Endodermal cell (in vitro differentiated cells): Measurements from ENCODE around the gene SLC22A17. TPM values are rescaled to one million over a fixed set of nuclear protein-coding genes. Genes with fewer than 3 reads are reported as not detected.

Experiments
- DNase-seq: peaks from one replicate; pipeline ENCODE4 v3.0.0-alpha.2; 2017
- H3K27ac ChIP-seq: 2 replicates; pipeline ENCODE4 v1.5.1; 2013; ENCODE audit warnings: mild to moderate bottlenecking, low read depth, low read length, moderate library complexity
- H3K27me3 ChIP-seq: 2 replicates; pipeline ENCODE4 v1.6.1; 2013; ENCODE audit warnings: mild to moderate bottlenecking, low read length, moderate library complexity; ENCODE audit not compliant: insufficient read depth, control insufficient read depth, poor library complexity, severe bottlenecking
- H3K36me3 ChIP-seq: 2 replicates; pipeline ENCODE4 v1.7.0; 2013; ENCODE audit warnings: mild to moderate bottlenecking, low read length, moderate library complexity; ENCODE audit not compliant: control insufficient read depth, insufficient read depth
- H3K4me1 ChIP-seq: one replicate; pipeline ENCODE4 v1.7.0; 2013; ENCODE audit warnings: low read length; ENCODE audit not compliant: control insufficient read depth, insufficient read depth
- H3K4me3 ChIP-seq: 2 replicates; pipeline ENCODE4 v1.5.1; 2013; ENCODE audit warnings: mild to moderate bottlenecking, low read length, moderate library complexity
- H3K9ac ChIP-seq: 2 replicates; pipeline ENCODE4 v1.6.1; 2013; ENCODE audit warnings: mild to moderate bottlenecking, low read length, moderate library complexity; ENCODE audit not compliant: poor library complexity, severe bottlenecking; ENCODE audit errors: extremely low read depth
- H3K9me3 ChIP-seq: 2 replicates; pipeline ENCODE4 v1.6.1; 2013; ENCODE audit warnings: mild to moderate bottlenecking, low read length, moderate library complexity; ENCODE audit not compliant: control insufficient read depth
- H3K27ac Mint-ChIP-seq: 2 replicates; pipeline ENCODE4 v1.8.0; 2020; ENCODE audit warnings: mixed read lengths
- H3K27me3 Mint-ChIP-seq: 2 replicates; pipeline ENCODE4 v1.8.0; 2021; ENCODE audit warnings: mild to moderate bottlenecking, mixed read lengths; ENCODE audit not compliant: insufficient read depth
- H3K36me3 Mint-ChIP-seq: 2 replicates; pipeline ENCODE4 v1.8.0; 2020; ENCODE audit warnings: low read depth, mixed read lengths
- H3K4me1 Mint-ChIP-seq: 2 replicates; pipeline ENCODE4 v1.8.0; 2020; ENCODE audit warnings: mixed read lengths
- H3K4me3 Mint-ChIP-seq: 2 replicates; pipeline ENCODE4 v1.8.0; 2020; ENCODE audit warnings: mild to moderate bottlenecking, moderate library complexity, mixed read lengths
- H3K9me3 Mint-ChIP-seq: 2 replicates; pipeline ENCODE4 v1.8.0; 2020; ENCODE audit warnings: mild to moderate bottlenecking, mixed read lengths
- WGBS, 2 experiments: methylation state at CpG; one replicate each; pipeline versions ENCODE4 v1.1.5 to v1.1.7; 2013; ENCODE audit warnings: missing lambda C conversion rate in 2 of 2, mixed read lengths in 1 of 2; ENCODE audit not compliant: insufficient coverage in 1 of 2, insufficient read length in 1 of 2; 5-methylcytosine and 5-hydroxymethylcytosine counted together
- total RNA-seq, 2 donors: library from RNA; stranded (reverse); fragmentation: NEBNext Ultra II Directional in 1 of 2; extraction: Animal tissue kit (Norgen Biotek cat#: 25700) in 1 of 2; gene quantifications; 2 replicates in 1 of 2; 3 replicates in 1 of 2; pipeline ENCODE4 v1.2.1, GENCODE V29; 2021
- TF ChIP-seq, protein P1 (sequence below): fragments of 200-600 bp; sonication (generic); conservative IDR thresholded peaks from 2 replicates; pipeline ENCODE4 v1.5.0; 2021; ENCODE audit warnings: antibody characterized with exemption, mild to moderate bottlenecking

Gene SLC22A17
- total RNA-seq, 2 donors from 2014 or later: 49.9 to 89.0 TPM

DNA sequence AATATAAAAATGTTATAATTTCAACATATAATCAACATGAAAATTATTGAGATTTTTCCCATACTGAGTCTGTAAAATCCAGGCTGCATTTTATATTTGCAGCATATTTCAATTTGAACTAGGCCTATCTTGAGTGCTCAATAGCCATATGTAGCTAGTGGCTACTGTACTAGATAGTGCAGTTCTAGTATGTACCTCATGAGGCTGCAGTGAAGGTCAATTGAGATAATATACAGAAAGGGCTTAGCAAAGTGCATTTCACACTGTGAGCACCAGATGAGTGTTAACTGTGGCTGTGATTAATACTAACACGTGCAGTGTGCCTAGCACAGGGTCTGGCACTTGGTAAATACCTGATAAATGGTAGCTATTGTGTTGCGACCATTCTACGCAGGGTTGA is 5.4 kb upstream of the SLC22A17 start:
- no peak for DNase-seq
- TF ChIP-seq, protein P1, sequence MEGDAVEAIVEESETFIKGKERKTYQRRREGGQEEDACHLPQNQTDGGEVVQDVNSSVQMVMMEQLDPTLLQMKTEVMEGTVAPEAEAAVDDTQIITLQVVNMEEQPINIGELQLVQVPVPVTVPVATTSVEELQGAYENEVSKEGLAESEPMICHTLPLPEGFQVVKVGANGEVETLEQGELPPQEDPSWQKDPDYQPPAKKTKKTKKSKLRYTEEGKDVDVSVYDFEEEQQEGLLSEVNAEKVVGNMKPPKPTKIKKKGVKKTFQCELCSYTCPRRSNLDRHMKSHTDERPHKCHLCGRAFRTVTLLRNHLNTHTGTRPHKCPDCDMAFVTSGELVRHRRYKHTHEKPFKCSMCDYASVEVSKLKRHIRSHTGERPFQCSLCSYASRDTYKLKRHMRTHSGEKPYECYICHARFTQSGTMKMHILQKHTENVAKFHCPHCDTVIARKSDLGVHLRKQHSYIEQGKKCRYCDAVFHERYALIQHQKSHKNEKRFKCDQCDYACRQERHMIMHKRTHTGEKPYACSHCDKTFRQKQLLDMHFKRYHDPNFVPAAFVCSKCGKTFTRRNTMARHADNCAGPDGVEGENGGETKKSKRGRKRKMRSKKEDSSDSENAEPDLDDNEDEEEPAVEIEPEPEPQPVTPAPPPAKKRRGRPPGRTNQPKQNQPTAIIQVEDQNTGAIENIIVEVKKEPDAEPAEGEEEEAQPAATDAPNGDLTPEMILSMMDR: peak; percentile 50
- H3K4me3 ChIP-seq: no peak overlapping the region
- Mint-ChIP-seq H3K27ac (peak overlapping the region; percentile 87), H3K36me3 (peaks cover 33% of the 10 kb centered on the region), H3K4me1 (peaks cover 22% of the 10 kb centered on the region), H3K9me3 (no peaks in the 10 kb centered on the region), H3K4me3 (no peak overlapping the region), H3K27me3 (peaks cover 21% of the 10 kb centered on the region)
- no peaks in the 10 kb centered on the region for H3K9me3 ChIP-seq
- peak overlapping the region; percentile 10 for H3K27ac ChIP-seq
- WGBS, 2 experiments: 86 to 100% methylated on average over 3 of the region's 3 CpGs
- no peaks in the 10 kb centered on the region for H3K27me3 ChIP-seq
- H3K4me1 ChIP-seq: peaks cover 5% of the 10 kb centered on the region
- no peak overlapping the region for H3K9ac ChIP-seq
- H3K36me3 ChIP-seq: peaks cover 49% of the 10 kb centered on the region

DNA sequence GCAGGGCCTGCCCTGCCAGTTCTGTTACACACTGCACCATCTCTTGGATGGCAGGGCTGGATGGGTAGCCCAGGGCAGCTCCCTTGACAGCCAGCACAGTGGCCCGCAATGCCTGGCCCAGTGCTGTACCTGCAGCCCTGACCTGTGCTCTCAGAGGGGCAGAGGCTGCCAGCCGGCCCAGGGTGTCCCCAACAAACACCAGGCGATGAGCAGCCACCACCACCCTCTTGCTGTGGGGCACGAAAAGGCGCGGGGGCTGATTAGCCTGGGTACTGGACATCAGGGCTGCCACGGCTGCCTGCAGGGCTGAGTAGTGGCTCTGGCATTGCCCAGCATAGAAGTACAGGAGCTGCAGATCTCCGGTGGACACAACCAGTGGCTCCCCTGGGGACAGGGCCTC is 4.6 kb upstream of the SLC22A17 start:
- peaks cover 31% of the 10 kb centered on the region for H3K36me3 Mint-ChIP-seq
- 94 to 95% methylated on average over 7 to 8 of the region's 8 CpGs for WGBS, 2 experiments
- Histone ChIP-seq H3K27me3 (no peaks in the 10 kb centered on the region), H3K4me3 (no peak overlapping the region), H3K9ac (no peak overlapping the region), H3K9me3 (no peaks in the 10 kb centered on the region), H3K36me3 (peaks cover 46% of the 10 kb centered on the region), H3K4me1 (peaks cover 5% of the 10 kb centered on the region), H3K27ac (no peak overlapping the region)
- no peak overlapping the region for H3K4me3 Mint-ChIP-seq
- peaks cover 21% of the 10 kb centered on the region for H3K4me1 Mint-ChIP-seq
- no peak overlapping the region for H3K27ac Mint-ChIP-seq
- DNase-seq: no peak
- no peaks in the 10 kb centered on the region for H3K9me3 Mint-ChIP-seq
- TF ChIP-seq, protein P1: no peak
- H3K27me3 Mint-ChIP-seq: peaks cover 22% of the 10 kb centered on the region

DNA sequence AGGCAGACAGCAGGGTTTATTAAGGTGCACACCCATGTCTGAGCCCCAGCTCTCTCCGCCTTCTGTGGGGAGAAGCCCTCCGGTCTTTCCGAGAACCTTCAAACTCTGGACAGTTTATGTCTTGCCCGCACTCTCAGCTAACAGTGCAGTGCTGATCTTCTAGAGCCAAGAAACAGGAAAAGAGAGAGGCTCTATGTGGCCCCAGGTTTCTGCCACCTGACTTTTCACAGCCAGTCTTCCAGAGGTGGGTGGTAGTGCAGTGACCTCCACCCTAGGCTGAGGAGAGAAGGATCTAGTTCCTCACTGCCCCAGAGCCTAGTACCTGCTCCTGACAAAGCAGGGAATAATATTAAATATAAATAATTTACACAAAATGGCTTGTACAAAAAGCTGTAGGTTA is 4.0 kb upstream of the SLC22A17 start:
- no peaks in the 10 kb centered on the region for H3K9me3 Mint-ChIP-seq
- WGBS, 2 experiments: 93 to 100% methylated on average over 1 to 4 of the region's 4 CpGs
- no peak overlapping the region for H3K27ac ChIP-seq
- H3K9me3 ChIP-seq: no peaks in the 10 kb centered on the region
- H3K27me3 ChIP-seq: no peaks in the 10 kb centered on the region
- no peak overlapping the region for H3K4me3 Mint-ChIP-seq
- no peak overlapping the region for H3K9ac ChIP-seq
- peaks cover 40% of the 10 kb centered on the region for H3K36me3 ChIP-seq
- TF ChIP-seq, protein P1: no peak
- H3K36me3 Mint-ChIP-seq: peaks cover 27% of the 10 kb centered on the region
- DNase-seq: no peak
- peaks cover 17% of the 10 kb centered on the region for H3K4me1 Mint-ChIP-seq
- no peak overlapping the region for H3K4me3 ChIP-seq
- H3K27me3 Mint-ChIP-seq: peaks cover 25% of the 10 kb centered on the region
- H3K27ac Mint-ChIP-seq: no peak overlapping the region
- H3K4me1 ChIP-seq: peaks cover 5% of the 10 kb centered on the region
